Measurements from ENCODE around the gene GPR173. TPM values are rescaled to one million over a fixed set of nuclear protein-coding genes. Genes with fewer than 3 reads are reported as not detected.
A peak's percentile ranks its signal among the peaks of the same experiment; 100 is the strongest.

The GPR173 gene
- total and polyA plus RNA-seq, 7 donors = 0.03 to 0.34 (median 0.16) TPM

GRCh38 chrX:53085661-53086229 is 37.2 kb downstream of the GPR173 start:
- no peaks in the 10 kb centered on the region for H3K9me3 ChIP-seq
- H3K27ac ChIP-seq = no peak overlapping the region
- no peak for DNase-seq
- peaks cover 0 to 18% of the 10 kb centered on the region in 2 donors for H3K36me3 ChIP-seq (ENCODE audit: insufficient read depth in 1 of 2, low read depth in 1 of 2)
- H3K27me3 ChIP-seq (ENCODE audit: insufficient read depth in 3 of 3, low read length in 2 of 3) = peaks cover 0 to 29% (median 0%) of the 10 kb centered on the region in 3 donors
- H3K4me1 ChIP-seq = no peaks in the 10 kb centered on the region
- no peak for ATAC-seq
- WGBS, 3 donors = 82 to 89% (median 86%) methylated on average over 17 of the region's 17 CpGs
- TF ChIP-seq CTCF (IDR thresholded peaks at IDR 0.05) = no peak
- intact Hi-C loops (cut with DNase I) = loop anchor here in 1 of 2 donors (10.0 kb wide), 1 partner anchor 139 kb away; the partner anchor contains the start of gene KDM5C
- H3K4me3 ChIP-seq = no peak overlapping the region

GRCh38 chrX:53086464-53086863 is 37.9 kb downstream of the GPR173 start:
- peaks cover 0 to 18% of the 10 kb centered on the region in 2 donors for H3K36me3 ChIP-seq (ENCODE audit: insufficient read depth in 1 of 2, low read depth in 1 of 2)
- H3K27me3 ChIP-seq (ENCODE audit: insufficient read depth in 3 of 3, low read length in 2 of 3) = peaks cover 0 to 29% (median 0%) of the 10 kb centered on the region in 3 donors
- no peak for TF ChIP-seq CTCF (IDR thresholded peaks at IDR 0.05)
- H3K27ac ChIP-seq = no peak overlapping the region
- H3K4me3 ChIP-seq = no peak overlapping the region
- 28 to 57% (median 40%) methylated on average over 6 of the region's 6 CpGs for WGBS, 3 donors
- ATAC-seq (peak in 2 of 4 donors; percentile 13 to 28), DNase-seq (peak in 1 of 2 donors; percentile 86)
- H3K4me1 ChIP-seq = no peaks in the 10 kb centered on the region
- H3K9me3 ChIP-seq = no peaks in the 10 kb centered on the region
- intact Hi-C loops (cut with DNase I) = loop anchor here in 1 of 2 donors (10.0 kb wide), 1 partner anchor 138 kb away; the partner anchor contains the start of gene KDM5C

GRCh38 chrX:53087388-53087831 is 38.8 kb downstream of the GPR173 start:
- WGBS, 3 donors = 59 to 86% (median 74%) methylated on average over 3 of the region's 3 CpGs
- peaks cover 0 to 18% of the 10 kb centered on the region in 2 donors for H3K36me3 ChIP-seq (ENCODE audit: insufficient read depth in 1 of 2, low read depth in 1 of 2)
- no peak for ATAC-seq
- H3K27me3 ChIP-seq (ENCODE audit: insufficient read depth in 3 of 3, low read length in 2 of 3) = peaks cover 0 to 27% (median 0%) of the 10 kb centered on the region in 3 donors
- no peaks in the 10 kb centered on the region for H3K9me3 ChIP-seq
- no peak for DNase-seq
- no peak overlapping the region for H3K4me3 ChIP-seq
- TF ChIP-seq CTCF (IDR thresholded peaks at IDR 0.05) = no peak
- H3K4me1 ChIP-seq = no peaks in the 10 kb centered on the region
- intact Hi-C loops (cut with DNase I) = loop anchor here in 1 of 2 donors (10.0 kb wide), 1 partner anchor 137 kb away; the partner anchor contains the start of gene KDM5C
- no peak overlapping the region for H3K27ac ChIP-seq

GRCh38 chrX:53088136-53088974 is 39.8 kb downstream of the GPR173 start:
- Histone ChIP-seq H3K4me1 (no peaks in the 10 kb centered on the region), H3K27ac (peak overlapping the region; percentile 72), H3K9me3 (no peaks in the 10 kb centered on the region), H3K4me3 (peak overlapping the region; percentile 62), H3K36me3 (ENCODE audit: insufficient read depth in 1 of 2, low read depth in 1 of 2) (peaks cover 0 to 18% of the 10 kb centered on the region in 2 donors), H3K27me3 (ENCODE audit: insufficient read depth in 3 of 3, low read length in 2 of 3) (peaks cover 0 to 22% (median 0%) of the 10 kb centered on the region in 3 donors)
- DNase-seq (peak; percentile 83 to 88), ATAC-seq (peak; percentile 77 to 88 (median 80))
- no peak for TF ChIP-seq CTCF (IDR thresholded peaks at IDR 0.05)
- intact Hi-C loops (cut with DNase I) = loop anchor here in 1 of 2 donors (10.0 kb wide), 1 partner anchor 136 kb away; the partner anchor contains the start of gene KDM5C
- WGBS, 3 donors = 27 to 47% (median 40%) methylated on average over 32 to 51 of the region's 51 CpGs

All from psoas muscle (tissue), 8 donors.